ENCODE data around the gene FRY. TPM values are rescaled to one million over a fixed set of nuclear protein-coding genes. Genes with fewer than 3 reads are reported as not detected.

Gene FRY
- total and polyA plus RNA-seq, 2 donors (not counting 1 experiment from before 2014, with no cell fraction given): 2.3 to 6.3 TPM

DNA sequence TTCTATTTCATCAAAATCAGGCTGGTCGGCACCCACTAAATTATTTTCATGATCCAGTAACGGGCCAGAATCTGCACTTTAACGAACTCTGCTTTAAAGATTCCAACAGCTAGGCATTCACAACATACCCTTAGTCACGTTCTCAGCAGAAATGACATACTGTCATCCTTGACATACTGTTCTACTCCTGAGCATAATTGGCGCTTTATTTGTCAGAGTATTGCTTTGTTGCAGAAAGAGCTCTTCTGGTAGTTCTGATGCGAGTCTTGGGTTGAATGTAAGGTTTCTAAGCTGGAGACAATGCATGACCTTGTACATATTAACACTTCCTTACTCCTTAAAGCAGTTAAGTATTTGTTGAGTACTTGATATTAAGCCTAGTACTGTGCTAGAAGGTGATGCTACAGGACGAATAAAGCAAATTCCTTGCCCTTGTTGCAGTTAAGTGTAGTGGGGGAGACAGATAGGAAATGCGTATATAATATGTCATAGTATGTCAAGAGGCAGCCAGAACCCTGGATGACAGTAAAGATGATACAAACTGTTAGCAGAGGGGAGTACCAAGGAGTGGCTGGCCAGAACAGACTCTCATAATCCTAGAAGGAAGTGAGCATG lies 32.2 kb downstream of the FRY start:
- Histone ChIP-seq H4K20me1 (ENCODE audit: control insufficient read depth, insufficient read depth, low read length, poor library complexity, severe bottlenecking) (no peaks in the 10 kb centered on the region), H3K36me3 (replicated peaks in 1 of 2; ENCODE audit: control extremely low read depth in 1 of 2, control insufficient read depth in 1 of 2, extremely low read depth in 1 of 2, insufficient read depth in 2 of 2, low read length in 1 of 2) (no peaks in the 10 kb centered on the region), H3K9me3 (ENCODE audit: control extremely low read depth in 1 of 3, control insufficient read depth in 2 of 3, insufficient read depth in 1 of 3, low read length in 2 of 3) (no peaks in the 10 kb centered on the region), H3K27me3 (replicated peaks in 1 of 4; ENCODE audit: control extremely low read depth in 1 of 4, control insufficient read depth in 3 of 4, insufficient read depth in 4 of 4, low read length in 3 of 4) (no peaks in the 10 kb centered on the region), H3K4me1 (ENCODE audit: control insufficient read depth in 2 of 2, insufficient read depth in 2 of 2, low read length in 2 of 2) (no peaks in the 10 kb centered on the region), H3K27ac (ENCODE audit: low read length in 2 of 2) (no peak overlapping the region), H3K79me2 (ENCODE audit: control insufficient read depth, insufficient read depth, low read length) (no peaks in the 10 kb centered on the region), H3K9ac (ENCODE audit: low read length) (no peak overlapping the region), H3K4me2 (replicated peaks; ENCODE audit: low read depth, low read length, poor library complexity, severe bottlenecking) (no peak overlapping the region), H3K4me3 (ENCODE audit: control extremely low read depth in 1 of 5, extremely low read depth in 1 of 5, insufficient read depth in 1 of 5, low read depth in 2 of 5, low read length in 4 of 5) (no peak overlapping the region), H2AFZ (ENCODE audit: insufficient read depth, low read depth, low read length, poor library complexity, severe bottlenecking) (no peak overlapping the region)
- intact Hi-C loops (cut with micrococcal nuclease): no loop called here
- ATAC-seq (ENCODE audit: low read depth) (no peak), DNase-seq (no peak)
- H3K27me3 Mint-ChIP-seq: no peaks in the 10 kb centered on the region
- CTCF ChIA-PET: no interaction called here
- H3K27ac Mint-ChIP-seq: no peak overlapping the region
- H3K4me3 Mint-ChIP-seq: no peak overlapping the region
- H3K9me3 Mint-ChIP-seq (ENCODE audit: insufficient read depth): no peaks in the 10 kb centered on the region
- POLR2A ChIA-PET: no interaction called here
- H3K4me1 Mint-ChIP-seq: no peaks in the 10 kb centered on the region
- no peak for TF ChIP-seq EZH2 (IDR thresholded peaks at IDR 0.05; ENCODE audit: borderline replicate concordance, insufficient read depth, low read depth, low read length, poor library complexity, severe bottlenecking)
- TF ChIP-seq CTCF (IDR thresholded peaks at IDR 0.05): no peak
- 97% methylated on average over 5 of the region's 8 CpGs for WGBS (ENCODE audit: insufficient coverage)

- no peak overlapping the region for H3K4me3 Mint-ChIP-seq
- Histone ChIP-seq H3K27ac (ENCODE audit: low read length in 2 of 2) (no peak overlapping the region), H3K27me3 (replicated peaks in 1 of 4; ENCODE audit: control extremely low read depth in 1 of 4, control insufficient read depth in 3 of 4, insufficient read depth in 4 of 4, low read length in 3 of 4) (no peaks in the 10 kb centered on the region), H3K4me2 (replicated peaks; ENCODE audit: low read depth, low read length, poor library complexity, severe bottlenecking) (no peak overlapping the region), H2AFZ (ENCODE audit: insufficient read depth, low read depth, low read length, poor library complexity, severe bottlenecking) (no peak overlapping the region), H3K9ac (ENCODE audit: low read length) (no peak overlapping the region), H3K36me3 (replicated peaks in 1 of 2; ENCODE audit: control extremely low read depth in 1 of 2, control insufficient read depth in 1 of 2, extremely low read depth in 1 of 2, insufficient read depth in 2 of 2, low read length in 1 of 2) (no peaks in the 10 kb centered on the region), H4K20me1 (ENCODE audit: control insufficient read depth, insufficient read depth, low read length, poor library complexity, severe bottlenecking) (no peaks in the 10 kb centered on the region), H3K79me2 (ENCODE audit: control insufficient read depth, insufficient read depth, low read length) (no peaks in the 10 kb centered on the region), H3K4me3 (ENCODE audit: control extremely low read depth in 1 of 5, extremely low read depth in 1 of 5, insufficient read depth in 1 of 5, low read depth in 2 of 5, low read length in 4 of 5) (no peak overlapping the region), H3K4me1 (ENCODE audit: control insufficient read depth in 2 of 2, insufficient read depth in 2 of 2, low read length in 2 of 2) (no peaks in the 10 kb centered on the region), H3K9me3 (ENCODE audit: control extremely low read depth in 1 of 3, control insufficient read depth in 2 of 3, insufficient read depth in 1 of 3, low read length in 2 of 3) (no peaks in the 10 kb centered on the region)
- H3K27ac Mint-ChIP-seq: no peak overlapping the region
- CTCF ChIA-PET: no interaction called here
- no peaks in the 10 kb centered on the region for H3K27me3 Mint-ChIP-seq
- 100% methylated on average over 5 of the region's 6 CpGs for WGBS (ENCODE audit: insufficient coverage)
- DNase-seq (no peak), ATAC-seq (ENCODE audit: low read depth) (no peak)
- TF ChIP-seq CTCF (IDR thresholded peaks at IDR 0.05): no peak
- TF ChIP-seq EZH2 (IDR thresholded peaks at IDR 0.05; ENCODE audit: borderline replicate concordance, insufficient read depth, low read depth, low read length, poor library complexity, severe bottlenecking): no peak
- POLR2A ChIA-PET: no interaction called here
- intact Hi-C loops (cut with micrococcal nuclease): no loop called here
- no peaks in the 10 kb centered on the region for H3K9me3 Mint-ChIP-seq (ENCODE audit: insufficient read depth)
- H3K4me1 Mint-ChIP-seq: no peaks in the 10 kb centered on the region
Observed at GRCh38 chr13:32067149-32067961, 35.8 kb downstream of the FRY start.

Measured in B cell (primary cell).